Thoracic aorta (tissue), 2 donors: ENCODE data around the gene ASB15. TPM values are rescaled to one million over a fixed set of nuclear protein-coding genes. Genes with fewer than 3 reads are reported as not detected.

Experiments used
- ATAC-seq: fragments of 150-250 bp; one replicate; pipeline ENCODE4 v1.8.0; 2017; ENCODE audit warnings: low read depth; ENCODE audit not compliant: insufficient number of reproducible peaks, low FRiP score
- DNase-seq: peaks from one replicate; pipeline ENCODE4 v3.0.0-alpha.2; 2020; ENCODE audit warnings: low spot score
- H3K27ac ChIP-seq, 2 donors: fragments of 200-600 bp; sonication (generic); 1 replicate in 1 of 2; 2 replicates in 1 of 2; pipeline ENCODE4 v1.5.1; 2016; ENCODE audit warnings: mild to moderate bottlenecking in 2 of 2, moderate library complexity in 2 of 2
- H3K27me3 ChIP-seq: fragments of 200-600 bp; sonication (generic); replicated peaks from 2 replicates; pipeline ENCODE4 v1.6.0; 2016; ENCODE audit warnings: mild to moderate bottlenecking; ENCODE audit not compliant: insufficient read depth
- H3K36me3 ChIP-seq: fragments of 200-600 bp; sonication (generic); one replicate; pipeline ENCODE4 v1.5.1; 2016
- H3K4me1 ChIP-seq, 2 donors: fragments of 200-600 bp; sonication (generic); 1 replicate in 1 of 2; 2 replicates in 1 of 2; pipeline versions ENCODE4 v1.5.1 to v1.6.0; 2016; ENCODE audit warnings: low read depth in 2 of 2, mild to moderate bottlenecking in 1 of 2; ENCODE audit not compliant: control insufficient read depth in 1 of 2
- H3K4me3 ChIP-seq: fragments of 200-600 bp; sonication (generic); 2 replicates; pipeline ENCODE4 v1.5.1; 2016; ENCODE audit warnings: mild to moderate bottlenecking
- H3K9me3 ChIP-seq: fragments of 200-600 bp; sonication (generic); 2 replicates; pipeline ENCODE4 v1.5.1; 2016
- CTCF ChIP-seq: fragments of 200-600 bp; sonication (generic); IDR thresholded peaks from one replicate; pipeline ENCODE4 v1.5.1; 2019; ENCODE audit warnings: antibody characterized with exemption
- total RNA-seq, 2 donors: library from RNA; depleted of rRNA; stranded (reverse); fragments of >200 nt; gene quantifications; one replicate each; pipeline versions ENCODE4 v1.1.0 to v1.2.3, GENCODE V29; 2016

The ASB15 gene
- total RNA-seq, 2 donors from 2014 or later: not detected

GRCh38 chr7:123594813-123595241 lies 6.8 kb upstream of the ASB15 start:
- Histone ChIP-seq H3K36me3 (no peaks in the 10 kb centered on the region), H3K4me3 (no peak overlapping the region), H3K27me3 (no peaks in the 10 kb centered on the region), H3K4me1 (no peaks in the 10 kb centered on the region), H3K9me3 (no peaks in the 10 kb centered on the region), H3K27ac (no peak overlapping the region)
- TF ChIP-seq CTCF: no peak
- no peak for ATAC-seq
- DNase-seq: no peak

GRCh38 chr7:123598657-123599056 lies 3.0 kb upstream of the ASB15 start:
- H3K4me1 ChIP-seq: no peaks in the 10 kb centered on the region
- H3K36me3 ChIP-seq: no peaks in the 10 kb centered on the region
- DNase-seq (no peak), ATAC-seq (no peak)
- no peak overlapping the region for H3K27ac ChIP-seq
- H3K27me3 ChIP-seq: no peaks in the 10 kb centered on the region
- H3K9me3 ChIP-seq: no peaks in the 10 kb centered on the region
- TF ChIP-seq CTCF: no peak
- H3K4me3 ChIP-seq: no peak overlapping the region

DNA sequence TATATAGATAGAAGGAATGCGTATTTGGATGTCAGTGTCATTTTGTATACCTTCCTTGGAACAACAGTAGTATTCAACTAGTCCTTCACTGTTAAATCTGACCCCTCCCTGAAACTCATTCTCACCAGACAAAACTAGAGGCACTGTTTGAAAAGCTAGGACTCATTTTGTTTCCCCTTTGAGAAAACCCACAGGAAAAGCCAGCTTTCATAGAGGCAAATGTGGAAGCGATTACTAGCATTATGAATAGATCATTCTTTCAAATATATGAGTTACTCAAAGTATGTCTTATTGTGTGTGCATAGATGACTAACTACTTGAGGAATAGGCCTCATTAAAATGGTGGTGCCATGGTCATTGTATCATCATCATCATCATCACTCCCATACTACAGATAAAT lies 1.9 kb upstream of the ASB15 start:
- Histone ChIP-seq H3K4me3 (no peak overlapping the region), H3K27ac (no peak overlapping the region), H3K27me3 (no peaks in the 10 kb centered on the region), H3K36me3 (no peaks in the 10 kb centered on the region), H3K9me3 (no peaks in the 10 kb centered on the region), H3K4me1 (no peaks in the 10 kb centered on the region)
- TF ChIP-seq CTCF: no peak
- DNase-seq (no peak), ATAC-seq (no peak)

DNA sequence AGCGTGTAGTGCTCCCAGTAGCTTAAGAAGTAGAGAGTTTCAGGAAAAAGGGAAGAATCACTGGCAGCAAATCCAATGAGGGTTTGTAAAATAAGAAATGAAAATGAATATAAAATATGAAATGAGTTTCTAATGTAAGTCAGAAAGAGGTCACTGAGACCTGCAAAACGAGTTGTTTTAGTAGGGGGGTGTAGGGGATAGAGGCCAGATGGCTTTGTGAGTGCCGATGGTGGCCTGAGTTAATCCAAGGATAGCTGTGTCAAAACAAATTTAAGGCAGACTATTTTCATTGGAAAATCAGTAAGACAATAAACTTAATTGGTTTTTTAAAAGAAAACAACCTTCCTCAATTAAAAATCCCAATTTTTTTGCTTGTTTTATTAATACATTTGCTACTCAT lies 745 bp upstream of the ASB15 start:
- no peaks in the 10 kb centered on the region for H3K27me3 ChIP-seq
- no peak for DNase-seq
- no peaks in the 10 kb centered on the region for H3K36me3 ChIP-seq
- no peaks in the 10 kb centered on the region for H3K9me3 ChIP-seq
- H3K27ac ChIP-seq: no peak overlapping the region
- no peak overlapping the region for H3K4me3 ChIP-seq
- no peak for ATAC-seq
- no peak for TF ChIP-seq CTCF
- H3K4me1 ChIP-seq: no peaks in the 10 kb centered on the region

- no peak for ATAC-seq
These were observed 1.0 kb downstream of the ASB15 start for GRCh38 chr7:123602648-123603047.

More at GRCh38 chr7:123602648-123603047, 1.0 kb downstream of the ASB15 start:
- Histone ChIP-seq H3K27me3 (no peaks in the 10 kb centered on the region), H3K27ac (no peak overlapping the region), H3K36me3 (no peaks in the 10 kb centered on the region), H3K4me1 (no peaks in the 10 kb centered on the region), H3K9me3 (no peaks in the 10 kb centered on the region), H3K4me3 (no peak overlapping the region)
- DNase-seq: no peak
- no peak for TF ChIP-seq CTCF
